WTC11 (cell line): ENCODE measurements around the gene NMU. TPM values are rescaled to one million over a fixed set of nuclear protein-coding genes. Genes with fewer than 3 reads are reported as not detected.

Experiments
- ATAC-seq: fragments of 200-7000 bp; cut with Tn5 transposase; 2 replicates; pipeline ENCODE4 v1.10.0; 2021; ENCODE audit warnings: mild to moderate bottlenecking, moderate library complexity
- CTCF ChIA-PET: fragments of 300-600 bp; sonication (Branson Sonifier 250); formaldehyde crosslinking; loops from one replicate; lab custom pipeline; 2021; ENCODE audit warnings: antibody characterized with exemption; lab: Charles Lee
- POLR2A ChIA-PET: fragments of 350-600 bp; sonication (Branson Sonifier 250); formaldehyde crosslinking; loops from one replicate; lab custom pipeline; 2021; ENCODE audit warnings: antibody characterized with exemption; lab: Charles Lee
- DNase-seq: peaks from one replicate; pipeline ENCODE4 v3.0.0; 2021; ENCODE audit warnings: low spot score
- H3K27ac Mint-ChIP-seq: 2 replicates; pipeline ENCODE4 v1.8.0; 2021; ENCODE audit warnings: mixed read lengths
- H3K27me3 Mint-ChIP-seq: 2 replicates; pipeline ENCODE4 v1.8.0; 2021; ENCODE audit warnings: low read depth, mild to moderate bottlenecking, moderate library complexity, mixed read lengths
- H3K36me3 Mint-ChIP-seq: 2 replicates; pipeline ENCODE4 v1.8.0; 2021; ENCODE audit warnings: mixed read lengths
- H3K4me1 Mint-ChIP-seq: 2 replicates; pipeline ENCODE4 v1.8.0; 2022; ENCODE audit warnings: mixed read lengths
- H3K4me3 Mint-ChIP-seq: 2 replicates; pipeline ENCODE4 v1.8.0; 2021; ENCODE audit warnings: mild to moderate bottlenecking, moderate library complexity, mixed read lengths
- H3K9me3 Mint-ChIP-seq: 2 replicates; pipeline ENCODE4 v1.8.0; 2021; ENCODE audit warnings: mixed read lengths
- EMX1 ChIP-seq: fragments of 250-450 bp; sonication (Bioruptor Pico); IDR thresholded peaks from 2 replicates; pipeline ENCODE4 v1.8.0; 2021; ENCODE audit warnings: mild to moderate bottlenecking
- ESRRA ChIP-seq: sonication (generic); formaldehyde crosslinking; IDR thresholded peaks from 2 replicates; pipeline ENCODE4 v1.8.1; 2022; ENCODE audit warnings: mild to moderate bottlenecking, missing genetic modification reagents, borderline replicate concordance
- ETV6 ChIP-seq: sonication (generic); formaldehyde crosslinking; IDR thresholded peaks from 2 replicates; pipeline ENCODE4 v1.8.1; 2022; ENCODE audit warnings: mild to moderate bottlenecking, missing genetic modification reagents
- GRHL2 ChIP-seq: fragments of 250-450 bp; sonication (Bioruptor Pico); IDR thresholded peaks from 2 replicates; pipeline ENCODE4 v1.8.0; 2022; ENCODE audit warnings: mild to moderate bottlenecking, moderate library complexity; ENCODE audit not compliant: insufficient replicate concordance, severe bottlenecking
- JUN ChIP-seq: sonication (generic); formaldehyde crosslinking; IDR thresholded peaks from 2 replicates; pipeline ENCODE4 v1.8.0; 2023; ENCODE audit warnings: mild to moderate bottlenecking, missing genetic modification reagents
- NFATC4 ChIP-seq: fragments of 250-450 bp; sonication (Bioruptor Pico); IDR thresholded peaks from 2 replicates; pipeline ENCODE4 v1.9.0; 2021; ENCODE audit warnings: mild to moderate bottlenecking
- NFE2L1 ChIP-seq: sonication (generic); formaldehyde crosslinking; IDR thresholded peaks from 2 replicates; pipeline ENCODE4 v1.8.1; 2023; ENCODE audit warnings: missing genetic modification reagents
- SP1 ChIP-seq: sonication (generic); formaldehyde crosslinking; conservative IDR thresholded peaks from 2 replicates; pipeline ENCODE4 v1.8.1; 2022; ENCODE audit warnings: missing genetic modification reagents
- TP53 ChIP-seq: sonication (generic); formaldehyde crosslinking; IDR thresholded peaks from 2 replicates; pipeline ENCODE4 v1.8.1; 2023; ENCODE audit warnings: mild to moderate bottlenecking, missing genetic modification reagents
- ZNF396 ChIP-seq: fragments of 250-450 bp; sonication (Bioruptor Pico); IDR thresholded peaks from 2 replicates; pipeline ENCODE4 v1.8.0; 2021; ENCODE audit warnings: mild to moderate bottlenecking, moderate library complexity, borderline replicate concordance
- ZNF416 ChIP-seq: fragments of 250-450 bp; sonication (Bioruptor Pico); IDR thresholded peaks from 2 replicates; pipeline ENCODE4 v1.9.0; 2021; ENCODE audit warnings: mild to moderate bottlenecking, inconsistent platforms
- ZNF671 ChIP-seq: fragments of 250-450 bp; sonication (Bioruptor Pico); IDR thresholded peaks from 2 replicates; pipeline ENCODE4 v1.8.0; 2021; ENCODE audit warnings: mild to moderate bottlenecking
- total RNA-seq: library from RNA; stranded (reverse); gene quantifications from 3 replicates; pipeline ENCODE4 v1.2.3, GENCODE V29; 2021
- TF ChIP-seq, protein P1 (sequence below): sonication (generic); formaldehyde crosslinking; IDR thresholded peaks from 2 replicates; pipeline ENCODE4 v1.8.1; 2023; ENCODE audit warnings: mild to moderate bottlenecking, moderate library complexity, missing genetic modification reagents
- TF ChIP-seq, protein P2 (sequence below): sonication (generic); formaldehyde crosslinking; IDR thresholded peaks from 2 replicates; pipeline ENCODE4 v1.8.1; 2023; ENCODE audit warnings: mild to moderate bottlenecking, missing genetic modification reagents, moderate library complexity
- TF ChIP-seq, protein P3 (sequence below): sonication (generic); formaldehyde crosslinking; IDR thresholded peaks from 2 replicates; pipeline ENCODE4 v1.8.1; 2022; ENCODE audit warnings: mild to moderate bottlenecking, moderate library complexity, missing genetic modification reagents
- TF ChIP-seq, protein P4 (sequence below): sonication (generic); formaldehyde crosslinking; IDR thresholded peaks from 2 replicates; pipeline ENCODE4 v1.8.1; 2023; ENCODE audit warnings: mild to moderate bottlenecking, missing genetic modification reagents, moderate library complexity
- TF ChIP-seq, protein P5 (sequence below): sonication (generic); formaldehyde crosslinking; IDR thresholded peaks from 2 replicates; pipeline ENCODE4 v1.8.0; 2022; ENCODE audit warnings: mild to moderate bottlenecking, missing genetic modification reagents
- TF ChIP-seq, protein P6 (sequence below): sonication (generic); formaldehyde crosslinking; IDR thresholded peaks from 2 replicates; pipeline ENCODE4 v1.8.1; 2022; ENCODE audit warnings: mild to moderate bottlenecking, missing genetic modification reagents, moderate library complexity, borderline replicate concordance

NMU gene
- total RNA-seq, 1 experiment from 2014 or later, result 43.7 TPM

DNA sequence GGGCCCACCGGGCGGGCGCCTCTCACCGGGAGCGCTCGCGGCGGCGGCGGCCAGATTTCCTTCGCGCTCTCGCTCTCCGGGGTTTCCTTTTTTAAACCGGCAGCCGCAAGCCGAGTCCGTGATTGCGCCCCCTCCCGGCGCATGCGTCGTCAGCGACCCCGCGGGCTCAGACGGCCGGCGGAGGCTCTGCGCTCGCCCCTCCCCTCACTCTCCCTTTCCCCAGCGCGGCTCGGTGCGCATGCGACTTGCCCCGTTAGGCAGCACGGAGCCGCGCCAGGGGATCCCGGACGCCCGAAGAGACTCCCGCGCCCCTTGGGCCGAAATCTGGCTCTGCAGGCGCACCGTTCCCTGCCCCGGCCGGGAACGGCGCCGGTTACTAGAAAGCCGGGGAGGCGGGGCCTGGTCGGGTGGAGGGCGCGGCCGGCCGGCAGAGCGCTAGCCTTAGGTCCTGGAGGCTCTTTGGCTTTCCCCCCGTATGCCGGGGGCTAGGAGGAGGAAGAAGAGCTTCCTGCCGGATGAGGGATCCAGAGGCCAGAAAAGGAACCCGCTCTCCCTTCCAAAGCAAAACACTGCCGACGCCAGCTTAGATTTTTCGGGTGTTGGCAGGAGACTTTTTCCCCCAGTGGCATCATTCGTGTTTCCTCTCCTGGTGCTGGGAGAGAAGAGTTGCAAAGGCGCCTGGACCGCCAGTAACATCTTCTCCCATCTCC, 89.2 kb downstream of the NMU start, which contains the start of gene CLOCK (continued):
- TF ChIP-seq, protein P1, sequence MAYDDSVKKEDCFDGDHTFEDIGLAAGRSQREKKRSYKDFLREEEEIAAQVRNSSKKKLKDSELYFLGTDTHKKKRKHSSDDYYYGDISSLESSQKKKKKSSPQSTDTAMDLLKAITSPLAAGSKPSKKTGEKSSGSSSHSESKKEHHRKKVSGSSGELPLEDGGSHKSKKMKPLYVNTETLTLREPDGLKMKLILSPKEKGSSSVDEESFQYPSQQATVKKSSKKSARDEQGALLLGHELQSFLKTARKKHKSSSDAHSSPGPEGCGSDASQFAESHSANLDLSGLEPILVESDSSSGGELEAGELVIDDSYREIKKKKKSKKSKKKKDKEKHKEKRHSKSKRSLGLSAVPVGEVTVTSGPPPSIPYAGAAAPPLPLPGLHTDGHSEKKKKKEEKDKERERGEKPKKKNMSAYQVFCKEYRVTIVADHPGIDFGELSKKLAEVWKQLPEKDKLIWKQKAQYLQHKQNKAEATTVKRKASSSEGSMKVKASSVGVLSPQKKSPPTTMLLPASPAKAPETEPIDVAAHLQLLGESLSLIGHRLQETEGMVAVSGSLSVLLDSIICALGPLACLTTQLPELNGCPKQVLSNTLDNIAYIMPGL, result peak; percentile 90

DNA sequence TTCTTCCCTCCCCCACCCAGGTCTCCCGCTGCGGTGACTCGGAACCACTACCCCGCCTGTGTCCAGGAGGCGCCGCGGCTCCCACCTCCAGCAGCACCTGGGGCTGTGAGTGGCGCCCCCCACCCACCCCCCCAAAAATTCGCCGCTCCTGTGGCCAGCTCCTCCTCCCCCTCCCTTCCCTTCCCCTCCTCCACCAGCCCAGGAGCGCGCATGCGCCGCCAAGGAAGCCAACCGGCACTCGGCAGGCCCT, 89.7 kb downstream of the NMU start:
- Mint-ChIP-seq H3K4me1 (peaks cover 62% of the 10 kb centered on the region), H3K27me3 (no peaks in the 10 kb centered on the region), H3K4me3 (peak overlapping the region; percentile 47), H3K27ac (no peak overlapping the region), H3K9me3 (peaks cover 3% of the 10 kb centered on the region), H3K36me3 (no peaks in the 10 kb centered on the region)
- DNase-seq (no peak), ATAC-seq (peak; percentile 66; the same call in 1 of the 2 replicates)
- ChIA-PET POLR2A (interaction anchor here (0.5 to 0.6 kb wide), 2 partner anchors 11 to 79 kb away, joined by 3 to 6 read pairs; no protein-coding TSS in a partner anchor), CTCF (interaction anchor here (0.6 to 1.6 kb wide), 17 partner anchors 11 to 403 kb away, joined by 3 to 9 read pairs (median 4); partner anchors contain the start of genes EXOC1L and NMU)
- TF ChIP-seq, protein P2, sequence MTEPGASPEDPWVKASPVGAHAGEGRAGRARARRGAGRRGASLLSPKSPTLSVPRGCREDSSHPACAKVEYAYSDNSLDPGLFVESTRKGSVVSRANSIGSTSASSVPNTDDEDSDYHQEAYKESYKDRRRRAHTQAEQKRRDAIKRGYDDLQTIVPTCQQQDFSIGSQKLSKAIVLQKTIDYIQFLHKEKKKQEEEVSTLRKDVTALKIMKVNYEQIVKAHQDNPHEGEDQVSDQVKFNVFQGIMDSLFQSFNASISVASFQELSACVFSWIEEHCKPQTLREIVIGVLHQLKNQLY (CRISPR knock-in tag), result no peak
- TF ChIP-seq SP1 (CRISPR knock-in tag), result no peak
- TF ChIP-seq ETV6 (CRISPR knock-in tag), result no peak
- TF ChIP-seq, protein P3, sequence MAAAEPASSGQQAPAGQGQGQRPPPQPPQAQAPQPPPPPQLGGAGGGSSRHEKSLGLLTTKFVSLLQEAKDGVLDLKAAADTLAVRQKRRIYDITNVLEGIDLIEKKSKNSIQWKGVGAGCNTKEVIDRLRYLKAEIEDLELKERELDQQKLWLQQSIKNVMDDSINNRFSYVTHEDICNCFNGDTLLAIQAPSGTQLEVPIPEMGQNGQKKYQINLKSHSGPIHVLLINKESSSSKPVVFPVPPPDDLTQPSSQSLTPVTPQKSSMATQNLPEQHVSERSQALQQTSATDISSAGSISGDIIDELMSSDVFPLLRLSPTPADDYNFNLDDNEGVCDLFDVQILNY, result no peak
- TF ChIP-seq ESRRA, result no peak
- TF ChIP-seq, protein P4, sequence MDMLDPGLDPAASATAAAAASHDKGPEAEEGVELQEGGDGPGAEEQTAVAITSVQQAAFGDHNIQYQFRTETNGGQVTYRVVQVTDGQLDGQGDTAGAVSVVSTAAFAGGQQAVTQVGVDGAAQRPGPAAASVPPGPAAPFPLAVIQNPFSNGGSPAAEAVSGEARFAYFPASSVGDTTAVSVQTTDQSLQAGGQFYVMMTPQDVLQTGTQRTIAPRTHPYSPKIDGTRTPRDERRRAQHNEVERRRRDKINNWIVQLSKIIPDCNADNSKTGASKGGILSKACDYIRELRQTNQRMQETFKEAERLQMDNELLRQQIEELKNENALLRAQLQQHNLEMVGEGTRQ (CRISPR knock-in tag), result no peak
- TF ChIP-seq JUN, result no peak
- no peak for TF ChIP-seq EMX1 (CRISPR knock-in tag)
- TF ChIP-seq GRHL2, result no peak
- no peak for TF ChIP-seq NFATC4 (CRISPR knock-in tag)
- TF ChIP-seq, protein P5, sequence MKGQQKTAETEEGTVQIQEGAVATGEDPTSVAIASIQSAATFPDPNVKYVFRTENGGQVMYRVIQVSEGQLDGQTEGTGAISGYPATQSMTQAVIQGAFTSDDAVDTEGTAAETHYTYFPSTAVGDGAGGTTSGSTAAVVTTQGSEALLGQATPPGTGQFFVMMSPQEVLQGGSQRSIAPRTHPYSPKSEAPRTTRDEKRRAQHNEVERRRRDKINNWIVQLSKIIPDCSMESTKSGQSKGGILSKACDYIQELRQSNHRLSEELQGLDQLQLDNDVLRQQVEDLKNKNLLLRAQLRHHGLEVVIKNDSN (CRISPR knock-in tag), result no peak
- TF ChIP-seq ZNF396 (CRISPR knock-in tag), result no peak
- no peak for TF ChIP-seq ZNF416 (CRISPR knock-in tag)
- no peak for TF ChIP-seq TP53
- TF ChIP-seq, protein P6, sequence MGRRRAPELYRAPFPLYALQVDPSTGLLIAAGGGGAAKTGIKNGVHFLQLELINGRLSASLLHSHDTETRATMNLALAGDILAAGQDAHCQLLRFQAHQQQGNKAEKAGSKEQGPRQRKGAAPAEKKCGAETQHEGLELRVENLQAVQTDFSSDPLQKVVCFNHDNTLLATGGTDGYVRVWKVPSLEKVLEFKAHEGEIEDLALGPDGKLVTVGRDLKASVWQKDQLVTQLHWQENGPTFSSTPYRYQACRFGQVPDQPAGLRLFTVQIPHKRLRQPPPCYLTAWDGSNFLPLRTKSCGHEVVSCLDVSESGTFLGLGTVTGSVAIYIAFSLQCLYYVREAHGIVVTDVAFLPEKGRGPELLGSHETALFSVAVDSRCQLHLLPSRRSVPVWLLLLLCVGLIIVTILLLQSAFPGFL (CRISPR knock-in tag), result no peak
- no peak for TF ChIP-seq ZNF671
- TF ChIP-seq NFE2L1 (CRISPR knock-in tag), result no peak
